GM23248 (cell line): Measurements from ENCODE around the gene PTPN14. TPM values are rescaled to one million over a fixed set of nuclear protein-coding genes. Genes with fewer than 3 reads are reported as not detected.
"Not testable (repeated sequence)": the region's sequence is repeated elsewhere in the genome, so short reads cannot be mapped to it uniquely, and the experiment has no call there.

Experiments used
- DNase-seq: peaks from one replicate; pipeline ENCODE4 v3.0.0-alpha.2; 2015
- H2AFZ ChIP-seq: fragments of 200-600 bp; sonication (generic); 2 replicates; pipeline ENCODE4 v1.6.1; 2016; ENCODE audit warnings: antibody characterized with exemption
- H3F3A ChIP-seq: fragments of 200-600 bp; sonication (generic); 2 replicates; pipeline ENCODE4 v1.6.1; 2016; ENCODE audit warnings: mild to moderate bottlenecking, antibody characterized with exemption, mixed run types; ENCODE audit not compliant: insufficient read depth
- H3K27ac ChIP-seq: fragments of 200-600 bp; sonication (generic); 2 replicates; pipeline ENCODE4 v1.5.1; 2016; ENCODE audit warnings: mild to moderate bottlenecking
- H3K27me3 ChIP-seq: fragments of 200-600 bp; sonication (generic); replicated peaks from 2 replicates; pipeline ENCODE4 v1.6.1; 2016; ENCODE audit warnings: mild to moderate bottlenecking; ENCODE audit not compliant: insufficient read depth
- H3K36me3 ChIP-seq: fragments of 200-600 bp; sonication (generic); 2 replicates; pipeline ENCODE4 v1.6.1; 2016; ENCODE audit warnings: low read depth, mild to moderate bottlenecking
- H3K4me1 ChIP-seq: fragments of 200-600 bp; sonication (generic); 2 replicates; pipeline ENCODE4 v1.6.1; 2016; ENCODE audit warnings: mild to moderate bottlenecking; ENCODE audit not compliant: insufficient read depth
- H3K4me2 ChIP-seq: fragments of 200-600 bp; sonication (generic); one replicate; pipeline ENCODE4 v1.6.1; 2016; ENCODE audit warnings: mild to moderate bottlenecking; ENCODE audit not compliant: unreplicated experiment
- H3K4me3 ChIP-seq: fragments of 200-600 bp; sonication (generic); 2 replicates; pipeline ENCODE4 v1.5.1; 2016; ENCODE audit warnings: mild to moderate bottlenecking
- H3K79me2 ChIP-seq: fragments of 200-600 bp; sonication (generic); 2 replicates; pipeline ENCODE4 v1.6.1; 2016; ENCODE audit warnings: mild to moderate bottlenecking; ENCODE audit not compliant: insufficient read depth
- H3K9ac ChIP-seq: fragments of 200-600 bp; sonication (generic); 2 replicates; pipeline ENCODE4 v1.6.1; 2016; ENCODE audit warnings: mild to moderate bottlenecking
- H3K9me2 ChIP-seq: fragments of 200-600 bp; sonication (generic); 2 replicates; pipeline ENCODE4 v1.6.1; 2016; ENCODE audit warnings: mixed run types, mild to moderate bottlenecking, moderate library complexity; ENCODE audit not compliant: insufficient read depth
- H3K9me3 ChIP-seq: fragments of 200-600 bp; sonication (generic); one replicate; pipeline ENCODE4 v1.6.1; 2017; ENCODE audit warnings: low read depth
- H4K20me1 ChIP-seq: fragments of 200-600 bp; sonication (generic); 2 replicates; pipeline ENCODE4 v1.6.0; 2016; ENCODE audit not compliant: insufficient read depth
- EZH2 ChIP-seq: fragments of 200-600 bp; sonication (generic); IDR thresholded peaks from 2 replicates; pipeline ENCODE4 v1.6.1; 2018; ENCODE audit warnings: antibody characterized with exemption, mild to moderate bottlenecking; ENCODE audit not compliant: insufficient read depth, poor library complexity, severe bottlenecking
- EZH2phosphoT487 ChIP-seq: fragments of 200-600 bp; sonication (generic); IDR thresholded peaks from 2 replicates; pipeline ENCODE4 v1.6.1; 2018; ENCODE audit warnings: antibody characterized with exemption, moderate library complexity, mild to moderate bottlenecking, low read depth; ENCODE audit not compliant: insufficient read depth
- WGBS, 2 experiments: methylation state at CpG; one replicate each; pipeline ENCODE4 v1.1.6; 2015 to 2017; ENCODE audit warnings: low lambda C conversion rate in 2 of 2, low coverage in 1 of 2; ENCODE audit errors: missing lambda C conversion rate in 2 of 2; 5-methylcytosine and 5-hydroxymethylcytosine counted together
- in situ Hi-C: fragments of 300-500 bp; cut with MboI; formaldehyde crosslinking; loops from 2 replicates; pipeline ENCODE4 v1.15.0; 2020
- polyA plus RNA-seq: library from polyadenylated mRNA; unstranded; fragments of >200 nt; fragmentation: Nextera tagmentation; extraction: Ambion mirVana; gene quantifications from 2 replicates; pipeline ENCODE4 v1.2.1, GENCODE V29; 2016
- total RNA-seq: library from RNA; depleted of rRNA; stranded (reverse); fragments of >200 nt; shearing (Covaris generic); gene quantifications from 2 replicates; pipeline ENCODE4 v1.2.3, GENCODE V29; 2014; rRNA removed

Gene PTPN14
- 49.1 and 49.8 TPM in 2 replicates for total RNA-seq
- polyA plus RNA-seq, result 38.7 and 41.4 TPM in 2 replicates

- H3K9ac ChIP-seq, result peak within 1 kb of the TSS; percentile 91
- peak within 1 kb of the TSS; percentile 93 for H3K4me2 ChIP-seq
- H3K79me2 ChIP-seq, result peaks cover 47% of the 10 kb centered on the region
- H3K36me3 ChIP-seq, result no peaks in the 10 kb centered on the region
- H3K4me1 ChIP-seq, result peaks cover 39% of the 10 kb centered on the region
- no peaks in the 10 kb centered on the region for H3K9me2 ChIP-seq
- H4K20me1 ChIP-seq, result peaks cover 21% of the 10 kb centered on the region; the same call in 1 of the 2 replicates
- H2AFZ ChIP-seq, result peak within 1 kb of the TSS; percentile 82
- 0 to 1% methylated on average over 39 to 65 of the region's 67 CpGs for WGBS, 2 experiments
- DNase-seq, result peak; percentile 98
- TF ChIP-seq EZH2phosphoT487 (no peak), EZH2 (no peak)
- peaks cover 29% of the 10 kb centered on the region for H3F3A ChIP-seq
- H3K27ac ChIP-seq, result peak within 1 kb of the TSS; percentile 96
- in situ Hi-C loops, result no loop called here
- H3K4me3 ChIP-seq, result peak within 1 kb of the TSS; percentile 91
- no peaks in the 10 kb centered on the region for H3K27me3 ChIP-seq
- no peaks in the 10 kb centered on the region for H3K9me3 ChIP-seq
Measured at GRCh38 chr1:214551436-214552173, at the start of gene PTPN14. TSS of gene PTPN14 (minus strand) at chr1:214551602. CDS start at chr1:214464803, 86,799 bp downstream.

GRCh38 chr1:214593158-214593557 lies 41.8 kb upstream of the PTPN14 start:
- TF ChIP-seq EZH2 (no peak), EZH2phosphoT487 (no peak)
- Histone ChIP-seq H3K9ac (no peak overlapping the region), H3K79me2 (no peaks in the 10 kb centered on the region), H3F3A (no peaks in the 10 kb centered on the region), H3K4me2 (no peak overlapping the region), H3K9me2 (no peaks in the 10 kb centered on the region), H4K20me1 (no peaks in the 10 kb centered on the region), H3K9me3 (no peaks in the 10 kb centered on the region), H3K4me1 (no peaks in the 10 kb centered on the region), H3K4me3 (no peak overlapping the region), H3K27ac (no peak overlapping the region), H2AFZ (no peak overlapping the region), H3K36me3 (no peaks in the 10 kb centered on the region), H3K27me3 (no peaks in the 10 kb centered on the region)
- DNase-seq, result no peak
- in situ Hi-C loops, result loop anchor here (10.0 to 25.0 kb wide), 2 partner anchors 258 to 381 kb away; no protein-coding TSS in a partner anchor

- in situ Hi-C loops, result loop anchor here (10.0 to 25.0 kb wide), 2 partner anchors 257 to 380 kb away; no protein-coding TSS in a partner anchor
- H2AFZ ChIP-seq, result not testable (repeated sequence)
Measured at GRCh38 chr1:214591918-214592317, 40.5 kb upstream of the PTPN14 start.

GRCh38 chr1:214590696-214591095 lies 39.3 kb upstream of the PTPN14 start:
- Histone ChIP-seq H2AFZ (no peak overlapping the region), H3K9me3 (no peaks in the 10 kb centered on the region), H3K79me2 (no peaks in the 10 kb centered on the region), H4K20me1 (no peaks in the 10 kb centered on the region), H3F3A (no peaks in the 10 kb centered on the region), H3K27me3 (no peaks in the 10 kb centered on the region), H3K4me2 (no peak overlapping the region), H3K27ac (no peak overlapping the region), H3K9ac (no peak overlapping the region), H3K4me3 (no peak overlapping the region), H3K4me1 (no peaks in the 10 kb centered on the region), H3K36me3 (no peaks in the 10 kb centered on the region), H3K9me2 (no peaks in the 10 kb centered on the region)
- WGBS, 2 experiments, result 74 to 80% methylated on average over 5 of the region's 5 CpGs
- no peak for TF ChIP-seq EZH2phosphoT487
- TF ChIP-seq EZH2, result no peak
- in situ Hi-C loops, result loop anchor here (10.0 to 25.0 kb wide), 2 partner anchors 256 to 378 kb away; no protein-coding TSS in a partner anchor
- DNase-seq, result no peak

More at GRCh38 chr1:214591918-214592317, 40.5 kb upstream of the PTPN14 start:
- H3F3A ChIP-seq, H3K79me2 ChIP-seq, H3K4me1 ChIP-seq, H3K9me3 ChIP-seq, H3K4me2 ChIP-seq, H3K9ac ChIP-seq, H3K27me3 ChIP-seq, H3K9me2 ChIP-seq, H3K4me3 ChIP-seq, DNase-seq, H3K27ac ChIP-seq, H3K36me3 ChIP-seq, H4K20me1 ChIP-seq: not testable (repeated sequence)
- WGBS, 2 experiments, result 77 to 87% methylated on average over 8 of the region's 8 CpGs
